Stimulated activated CD8-positive, alpha-beta memory T cell treated with anti-CD3 and anti-CD28 coated beads, Interleukin-12 subunit alpha, Interleukin-12 subunit beta, amount 100 ng/mL, for 1 hour (primary cell): Measurements from ENCODE around the gene TMEM132E.

Experiments used
- DNase-seq: peaks from one replicate; pipeline ENCODE4 v3.0.0-alpha.2; 2020; ENCODE audit warnings: low read depth

The TMEM132E gene

GRCh38 chr17:34665150-34665806 is 85.9 kb downstream of the TMEM132E start:
- DNase-seq, result no peak

DNA sequence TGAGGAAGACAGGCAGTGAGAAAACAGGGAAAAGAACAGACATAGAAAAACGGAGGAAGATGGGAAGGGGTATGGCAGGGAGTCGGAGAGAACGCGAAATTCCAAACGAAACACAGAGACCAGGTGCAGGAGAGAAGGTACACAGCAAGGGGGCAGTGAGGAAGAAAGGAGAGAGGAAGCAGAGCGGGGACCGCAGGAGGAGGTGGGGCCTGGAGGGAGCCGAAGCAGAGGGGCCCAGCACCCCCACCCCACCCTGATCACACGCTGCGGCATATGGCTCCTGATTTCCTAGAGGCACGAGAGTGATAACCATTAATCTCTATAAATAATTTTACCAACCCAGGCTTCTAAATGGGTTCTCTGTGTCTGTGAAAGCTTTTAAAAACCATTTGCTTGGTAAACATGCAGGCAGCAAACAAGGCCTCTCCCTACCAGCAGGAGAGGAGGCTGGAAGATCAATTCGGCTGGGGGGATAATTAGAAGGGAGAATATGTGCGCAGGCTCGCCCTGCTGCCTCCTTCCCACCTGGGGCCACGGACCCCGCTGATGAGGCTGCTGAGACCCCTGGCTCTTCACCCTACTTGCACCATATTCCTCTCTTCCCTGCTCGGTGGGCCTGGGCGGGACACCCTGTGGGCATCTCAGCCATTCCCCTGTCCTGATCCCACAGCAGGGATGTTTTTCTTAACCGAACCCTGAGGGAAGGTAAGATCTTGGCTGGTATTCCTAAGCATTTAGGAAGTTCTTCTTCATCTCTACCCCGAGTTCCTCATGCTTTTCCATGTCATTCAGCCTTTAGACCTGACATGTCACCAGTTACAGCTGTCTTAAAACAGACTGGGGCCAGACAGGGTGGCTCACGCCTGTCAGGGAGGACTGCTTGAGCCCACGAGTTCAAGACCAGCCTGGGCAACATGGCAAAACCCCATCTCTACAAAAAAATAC is 86.7 kb downstream of the TMEM132E start:
- DNase-seq, result no peak

GRCh38 chr17:34667656-34668055 is 88.3 kb downstream of the TMEM132E start:
- no peak for DNase-seq

GRCh38 chr17:34668206-34668605 is 88.8 kb downstream of the TMEM132E start:
- DNase-seq, result no peak

- no peak for DNase-seq
Measured at GRCh38 chr17:34669511-34669910, 90.1 kb downstream of the TMEM132E start.

DNA sequence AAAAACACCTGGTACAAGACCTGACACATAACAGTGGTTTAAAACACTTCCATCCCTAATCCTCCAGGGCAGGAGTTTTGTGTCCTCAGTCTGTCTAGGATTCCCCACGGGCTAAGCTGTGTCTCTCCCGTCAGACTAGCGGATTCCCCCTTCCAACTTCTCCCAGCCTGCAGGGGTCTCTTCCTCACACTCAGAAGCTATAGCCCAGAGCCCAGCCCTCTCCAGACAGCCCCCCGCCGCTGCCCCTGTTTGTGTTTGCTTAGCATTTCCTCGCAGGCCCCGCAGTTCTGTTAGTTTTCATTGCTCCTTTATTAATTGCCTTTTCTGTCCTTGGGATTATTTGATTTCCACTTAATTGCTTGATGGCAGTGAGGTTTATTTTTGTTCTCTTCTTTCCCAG is 91.2 kb downstream of the TMEM132E start:
- DNase-seq, result no peak

DNA sequence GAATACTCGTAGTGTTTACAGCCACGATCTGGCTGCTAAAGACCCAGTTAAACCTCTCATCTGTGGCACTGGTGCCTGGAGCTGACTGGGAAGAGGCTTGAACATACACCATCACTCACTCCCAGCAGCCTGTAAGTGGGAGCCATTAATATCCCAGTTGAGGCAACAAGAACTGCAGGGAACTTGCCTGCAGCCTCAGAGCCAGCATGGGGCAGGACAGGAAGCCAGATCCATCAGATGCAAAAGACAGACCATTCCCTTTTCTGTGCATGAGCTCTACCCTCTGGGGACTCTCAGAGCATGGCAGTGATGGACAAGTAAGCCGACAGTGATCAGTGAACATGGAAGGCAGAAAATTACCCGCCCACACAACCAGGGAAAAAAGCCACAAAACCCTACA is 91.8 kb downstream of the TMEM132E start:
- no peak for DNase-seq

- no peak for DNase-seq
Measured at GRCh38 chr17:34672176-34672785, 92.9 kb downstream of the TMEM132E start.

DNA sequence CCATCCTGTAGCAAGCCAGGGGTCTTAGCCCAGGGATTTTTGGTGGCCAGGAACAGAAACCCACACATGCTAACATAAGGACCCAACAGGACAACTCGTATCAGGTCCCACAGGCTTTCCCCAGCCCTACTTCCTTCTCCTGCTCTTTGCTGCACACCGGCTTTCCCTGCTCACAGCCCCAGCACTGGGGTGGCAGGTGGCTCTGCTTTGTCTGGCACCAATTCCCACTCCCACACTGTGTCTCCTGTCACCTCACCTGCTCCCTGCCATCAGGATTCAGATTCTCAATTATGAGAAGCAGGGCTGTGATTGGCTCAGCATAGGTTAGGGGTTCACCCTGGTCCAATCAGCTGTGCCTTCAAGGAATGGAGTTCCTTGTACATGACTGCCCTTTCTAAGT is 94.1 kb downstream of the TMEM132E start:
- no peak for DNase-seq

GRCh38 chr17:34673995-34674890 is 94.9 kb downstream of the TMEM132E start:
- DNase-seq, result no peak

GRCh38 chr17:34675143-34675542 is 95.8 kb downstream of the TMEM132E start:
- DNase-seq, result no peak

DNA sequence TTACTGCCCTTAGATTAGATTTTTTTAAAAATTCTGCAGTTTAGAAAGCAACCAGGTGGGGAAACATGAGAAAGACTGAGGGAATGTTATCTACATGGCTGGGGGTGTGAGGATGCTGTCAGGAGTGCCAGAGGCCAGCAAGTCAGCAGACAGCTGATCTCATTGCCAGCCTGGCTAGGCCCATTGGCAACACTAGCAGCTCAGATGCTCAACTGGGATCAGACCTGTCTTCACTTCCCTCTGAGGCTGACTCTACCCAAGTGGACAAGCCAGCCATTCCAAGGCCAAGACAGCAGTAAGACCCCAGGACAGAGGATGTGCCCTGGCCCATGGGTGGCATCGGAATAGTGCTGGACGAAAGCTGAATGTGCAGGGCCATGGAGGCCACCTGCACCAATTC is 96.2 kb downstream of the TMEM132E start:
- DNase-seq, result no peak

- DNase-seq, result no peak
Measured at GRCh38 chr17:34680151-34680550, 100.8 kb downstream of the TMEM132E start.

DNA sequence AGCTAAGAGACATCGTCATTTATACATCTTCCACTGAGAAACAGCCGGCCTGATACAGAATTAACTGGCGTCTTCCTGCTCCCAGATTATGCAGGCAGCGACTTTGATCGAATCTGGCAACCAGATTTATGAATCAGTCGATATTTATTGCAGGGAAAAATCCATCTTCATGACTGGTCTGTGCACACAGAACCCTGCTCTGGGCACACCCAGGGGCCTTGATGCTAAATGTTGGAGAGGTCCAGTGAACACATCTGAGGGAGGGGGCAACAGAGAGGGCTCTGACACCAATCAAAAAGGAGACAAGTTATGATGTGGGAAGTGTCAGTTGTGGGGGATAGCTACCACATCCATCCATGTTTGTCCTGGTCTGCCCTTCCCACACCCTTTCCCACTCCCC is 102.9 kb downstream of the TMEM132E start:
- DNase-seq, result no peak

DNA sequence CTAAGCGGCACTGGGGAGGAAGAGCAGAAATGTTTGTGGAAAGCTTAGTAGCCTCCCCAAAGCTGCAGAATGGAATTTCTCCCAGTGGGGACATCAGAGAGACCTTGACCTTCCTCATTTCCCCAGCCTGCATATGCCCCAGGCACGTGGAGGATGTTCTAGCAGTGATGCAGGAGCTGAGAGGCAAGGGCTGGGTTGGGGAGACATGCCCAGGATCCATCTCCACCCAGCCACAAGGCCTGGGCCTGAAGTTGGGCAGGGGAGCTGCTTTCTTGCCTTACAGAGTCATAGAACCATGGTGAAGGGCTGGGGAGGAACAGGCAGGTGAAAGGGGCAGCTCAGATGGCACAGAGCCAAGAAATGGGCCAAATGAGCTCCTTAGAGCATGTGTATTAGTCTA is 104.0 kb downstream of the TMEM132E start:
- DNase-seq, result no peak
